T-cell (primary cell): ENCODE results near the gene KSR1. TPM values are rescaled to one million over a fixed set of nuclear protein-coding genes. Genes with fewer than 3 reads are reported as not detected.

Experiments
- ATAC-seq, 4 experiments: fragments of 200-7000 bp in 3 of 4; fragments of 150-1000 bp in 1 of 4; cut with Tn5 transposase; replicated peaks in 1 of 4; 1 replicate in 3 of 4; 2 replicates in 1 of 4; pipeline ENCODE4 v1.10.0; 2021; ENCODE audit warnings: moderate library complexity in 3 of 4, mild to moderate bottlenecking in 2 of 4, moderate number of reproducible peaks in 1 of 4
- CTCF ChIA-PET, 2 donors: fragments of 300-600 bp; sonication (Branson Sonifier 250); formaldehyde crosslinking; loops; one replicate each; lab custom pipeline; 2022; ENCODE audit warnings: antibody characterized with exemption in 2 of 2; lab: Charles Lee
- POLR2A ChIA-PET, 2 donors: fragments of 300-600 bp; sonication (Branson Sonifier 250); formaldehyde crosslinking; loops; one replicate each; lab custom pipeline; 2022; ENCODE audit warnings: antibody characterized with exemption in 2 of 2; lab: Charles Lee
- DNase-seq, 35 experiments: peaks; one replicate each; pipeline versions ENCODE4 v3.0.0 to v3.0.0-alpha.2; 2013 to 2023
- H3K27ac ChIP-seq: one replicate; pipeline ENCODE4 v1.5.1; 2013; ENCODE audit warnings: low read length
- H3K27me3 ChIP-seq, 2 experiments: replicated peaks in 1 of 2; 1 replicate in 1 of 2; 2 replicates in 1 of 2; pipeline versions ENCODE4 v1.6.1 to v1.7.0; 2013; ENCODE audit warnings: low read length in 1 of 2, mixed read lengths in 1 of 2; ENCODE audit not compliant: control insufficient read depth in 2 of 2, insufficient read depth in 2 of 2; ENCODE audit errors: extremely low read depth in 1 of 2
- H3K36me3 ChIP-seq, 2 donors: 1 replicate in 1 of 2; 2 replicates in 1 of 2; pipeline versions ENCODE4 v1.6.1 to v1.7.0; 2013; ENCODE audit warnings: low read length in 1 of 2; ENCODE audit not compliant: control insufficient read depth in 2 of 2, insufficient read depth in 1 of 2; ENCODE audit errors: extremely low read depth in 1 of 2
- H3K4me1 ChIP-seq, 2 experiments: 1 replicate in 1 of 2; 2 replicates in 1 of 2; pipeline versions ENCODE4 v1.6.1 to v1.7.0; 2013; ENCODE audit warnings: low read length in 2 of 2, mixed read lengths in 1 of 2; ENCODE audit not compliant: insufficient read depth in 2 of 2, control insufficient read depth in 1 of 2; ENCODE audit errors: extremely low read depth in 1 of 2
- H3K4me3 ChIP-seq, 2 donors: 1 replicate in 1 of 2; 2 replicates in 1 of 2; pipeline versions ENCODE4 v1.5.1 to v1.7.0; 2013; ENCODE audit warnings: mild to moderate bottlenecking in 2 of 2, low read length in 1 of 2, moderate library complexity in 1 of 2; ENCODE audit not compliant: control insufficient read depth in 1 of 2; ENCODE audit errors: extremely low read depth in 1 of 2
- H3K9me3 ChIP-seq: 2 replicates; pipeline ENCODE4 v1.7.0; 2013
- H3K27ac Mint-ChIP-seq, 2 donors: one replicate each; pipeline ENCODE4 v1.8.0; 2020 to 2021; ENCODE audit warnings: mild to moderate bottlenecking in 2 of 2, mixed read lengths in 2 of 2
- H3K27me3 Mint-ChIP-seq, 2 donors: one replicate each; pipeline ENCODE4 v1.8.0; 2021 to 2022; ENCODE audit warnings: mixed read lengths in 2 of 2
- H3K36me3 Mint-ChIP-seq: one replicate; pipeline ENCODE4 v1.8.0; 2021; ENCODE audit warnings: mixed read lengths
- H3K4me1 Mint-ChIP-seq, 3 donors: one replicate each; pipeline ENCODE4 v1.8.0; 2020 to 2022; ENCODE audit warnings: mixed read lengths in 3 of 3, mild to moderate bottlenecking in 1 of 3
- H3K4me3 Mint-ChIP-seq, 3 donors: one replicate each; pipeline ENCODE4 v1.8.0; 2020 to 2022; ENCODE audit warnings: mild to moderate bottlenecking in 3 of 3, mixed read lengths in 3 of 3, moderate library complexity in 3 of 3
- H3K9me3 Mint-ChIP-seq, 3 donors: one replicate each; pipeline ENCODE4 v1.8.0; 2020 to 2022; ENCODE audit warnings: mixed read lengths in 3 of 3
- WGBS: methylation state at CpG from one replicate; pipeline ENCODE4 v1.1.5; 2013; ENCODE audit warnings: missing lambda C conversion rate; ENCODE audit not compliant: insufficient coverage; 5-methylcytosine and 5-hydroxymethylcytosine counted together
- total RNA-seq, 35 experiments: library from RNA in 6 of 35; stranded (reverse) in 6 of 35; fragments of 120-200 nt in 1 of 35; gene quantifications; one replicate each; pipeline versions ENCODE4 v1.2.1 to v1.2.4 and lab custom pipeline; 2013 to 2026

The KSR1 gene
- total RNA-seq, 5 donors from 2014 or later (not counting 1 experiment from before 2014, with no cell fraction given): 26.8 to 35.8 (median 27.6) TPM

DNA sequence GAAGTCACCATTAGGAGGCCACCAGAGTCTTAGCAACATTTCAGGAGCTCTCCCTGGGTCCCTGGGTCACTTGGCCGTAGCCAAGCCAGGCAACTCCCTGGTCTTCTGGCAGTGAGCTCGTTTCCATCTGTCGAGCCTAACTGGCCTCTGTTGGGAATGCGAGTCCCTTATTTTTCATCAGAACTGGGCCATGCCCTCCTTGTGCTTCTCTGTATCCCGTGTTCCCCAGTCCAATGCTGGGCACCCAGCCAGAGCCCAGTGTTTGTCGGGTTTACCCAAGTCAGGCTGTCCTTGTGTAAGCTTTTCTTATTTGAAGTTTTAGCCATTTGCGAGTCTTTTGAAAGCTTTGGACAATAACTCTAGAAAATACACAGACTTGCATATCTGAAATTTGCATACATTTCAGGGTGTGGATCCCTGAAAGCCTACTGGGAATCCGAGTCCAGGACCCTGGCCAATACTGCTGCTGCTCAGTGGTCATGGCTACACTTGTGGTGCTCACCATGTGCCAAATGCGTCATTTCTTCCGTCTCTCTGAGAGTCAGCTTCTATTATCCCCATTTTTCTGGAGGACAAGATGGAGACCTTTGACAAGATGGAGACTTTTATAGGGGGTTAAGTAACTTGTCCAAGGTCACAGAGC lies 93.1 kb downstream of the KSR1 start:
- Histone ChIP-seq H3K4me1 (peaks cover 2 to 16% of the 10 kb centered on the region in 2 experiments), H3K9me3 (no peaks in the 10 kb centered on the region), H3K36me3 (peaks cover 0 to 6% of the 10 kb centered on the region in 2 donors), H3K27ac (no peak overlapping the region), H3K4me3 (no peak overlapping the region), H3K27me3 (no peaks in the 10 kb centered on the region)
- Mint-ChIP-seq H3K27ac (no peak overlapping the region), H3K36me3 (peaks cover 22% of the 10 kb centered on the region), H3K27me3 (no peaks in the 10 kb centered on the region), H3K9me3 (no peaks in the 10 kb centered on the region), H3K4me3 (no peak overlapping the region), H3K4me1 (peaks cover 18 to 28% (median 27%) of the 10 kb centered on the region in 3 donors)
- DNase-seq: no peak
- no peak for ATAC-seq
- POLR2A ChIA-PET: no interaction called here
- CTCF ChIA-PET: no interaction called here
- 96% methylated on average over 8 of the region's 10 CpGs for WGBS

DNA sequence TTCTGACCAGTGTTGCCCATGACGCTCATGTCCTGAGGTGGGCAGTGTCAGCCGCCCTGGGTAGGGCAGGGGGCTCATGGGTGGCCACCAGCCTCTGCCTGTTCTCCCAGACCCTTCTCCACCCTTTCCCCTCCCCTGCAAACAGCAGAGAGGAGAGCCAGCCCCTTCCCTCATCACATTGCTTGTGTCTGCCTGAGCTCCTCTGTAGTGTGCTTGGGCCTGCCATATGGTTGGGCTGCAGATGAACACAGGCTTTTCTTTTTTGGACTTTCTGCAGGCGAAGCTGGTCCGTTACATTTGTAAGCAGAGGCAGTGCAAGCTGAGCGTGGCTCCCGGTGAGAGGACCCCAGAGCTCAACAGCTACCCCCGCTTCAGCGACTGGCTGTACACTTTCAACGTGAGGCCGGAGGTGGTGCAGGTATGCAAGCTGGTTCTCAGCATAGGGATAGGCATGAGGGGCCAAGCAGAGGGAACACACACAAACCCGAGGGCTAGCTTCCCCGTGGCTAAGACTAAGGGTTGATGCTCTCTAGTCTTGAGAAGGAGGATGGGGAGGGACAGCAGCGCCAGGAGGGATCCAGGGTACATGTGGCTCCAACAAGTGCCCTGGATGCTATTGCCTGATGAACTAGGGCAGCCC lies 94.2 kb downstream of the KSR1 start:
- H3K27ac Mint-ChIP-seq: no peak overlapping the region
- no peak for DNase-seq
- H3K27me3 ChIP-seq: no peaks in the 10 kb centered on the region
- H3K27ac ChIP-seq: no peak overlapping the region
- H3K36me3 Mint-ChIP-seq: peaks cover 27% of the 10 kb centered on the region
- no peak for ATAC-seq
- no peak overlapping the region for H3K4me3 ChIP-seq
- no peak overlapping the region for H3K4me3 Mint-ChIP-seq
- peaks cover 11 to 24% (median 20%) of the 10 kb centered on the region in 3 donors for H3K4me1 Mint-ChIP-seq
- CTCF ChIA-PET: no interaction called here
- H3K4me1 ChIP-seq: peaks cover 0 to 6% of the 10 kb centered on the region in 2 experiments
- H3K27me3 Mint-ChIP-seq: no peaks in the 10 kb centered on the region
- no peaks in the 10 kb centered on the region for H3K9me3 ChIP-seq
- POLR2A ChIA-PET: no interaction called here
- peaks cover 0 to 6% of the 10 kb centered on the region in 2 donors for H3K36me3 ChIP-seq
- H3K9me3 Mint-ChIP-seq: no peaks in the 10 kb centered on the region
- over 99% methylated on average over 11 of the region's 13 CpGs for WGBS

DNA sequence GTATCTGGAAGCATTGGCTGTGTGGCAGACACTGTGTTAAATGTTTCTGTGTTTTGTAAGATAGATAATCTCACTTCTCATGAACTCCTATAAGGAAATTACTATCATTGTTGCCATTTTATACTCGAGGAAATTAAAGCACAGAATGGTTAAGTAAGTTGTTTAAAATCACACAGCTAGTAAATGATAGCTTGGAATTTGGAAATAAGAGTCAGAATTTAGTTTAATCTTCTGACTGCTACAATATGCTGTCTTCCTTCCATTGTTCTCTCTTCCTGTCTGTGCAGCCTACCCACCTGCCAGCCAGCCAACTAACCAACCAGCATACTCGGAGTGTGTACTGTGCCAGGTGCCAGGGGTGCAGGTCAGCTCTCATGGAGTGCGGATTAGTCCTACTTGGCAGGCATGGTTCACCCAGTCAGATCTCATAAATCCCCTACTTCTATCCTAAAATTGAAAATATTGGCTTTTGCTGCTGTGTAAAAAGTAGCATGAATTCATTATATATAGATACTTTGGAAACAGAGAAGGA lies 94.8 kb downstream of the KSR1 start:
- Mint-ChIP-seq H3K4me3 (no peak overlapping the region), H3K27me3 (no peaks in the 10 kb centered on the region), H3K36me3 (peaks cover 27% of the 10 kb centered on the region), H3K4me1 (peaks cover 10 to 18% (median 16%) of the 10 kb centered on the region in 3 donors), H3K27ac (no peak overlapping the region), H3K9me3 (no peaks in the 10 kb centered on the region)
- Histone ChIP-seq H3K27ac (no peak overlapping the region), H3K4me1 (no peaks in the 10 kb centered on the region), H3K9me3 (no peaks in the 10 kb centered on the region), H3K27me3 (no peaks in the 10 kb centered on the region), H3K36me3 (peaks cover 0 to 6% of the 10 kb centered on the region in 2 donors), H3K4me3 (no peak overlapping the region)
- ATAC-seq: no peak
- no peak for DNase-seq
- 80% methylated on average over 1 of the region's 3 CpGs for WGBS
- ChIA-PET CTCF (interaction anchor here in 1 of 2 donors (0.7 kb wide), 1 partner anchor 507 kb away, joined by 3 read pairs; no protein-coding TSS in a partner anchor), POLR2A (no interaction called here)

DNA sequence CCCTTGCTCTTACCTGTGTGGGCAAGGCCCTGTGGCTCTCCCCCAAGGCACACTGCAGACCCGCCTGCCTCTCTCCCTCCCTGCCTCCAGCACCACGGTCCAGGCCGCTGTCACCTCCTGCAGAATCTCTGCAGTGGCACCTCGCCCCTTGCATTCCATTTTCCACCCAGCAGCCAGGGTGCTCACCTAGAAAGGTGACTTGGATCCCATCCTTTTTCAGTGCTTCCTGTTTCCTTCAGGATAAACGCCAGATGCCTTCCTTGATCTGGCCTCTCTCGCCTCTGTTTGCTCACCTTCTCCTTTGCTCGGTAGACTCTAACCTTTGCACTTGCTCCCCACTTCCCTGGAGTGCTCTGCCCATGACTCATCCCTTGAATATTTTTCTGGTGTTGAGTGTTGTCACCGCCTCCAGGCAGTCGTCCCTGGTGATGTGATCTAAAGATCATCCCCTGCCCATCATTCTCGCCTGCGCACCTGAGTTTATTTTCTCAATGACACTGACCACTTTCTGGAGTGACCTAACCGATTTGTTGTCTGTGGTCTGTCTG lies 95.5 kb downstream of the KSR1 start:
- CTCF ChIA-PET: no interaction called here

DNA sequence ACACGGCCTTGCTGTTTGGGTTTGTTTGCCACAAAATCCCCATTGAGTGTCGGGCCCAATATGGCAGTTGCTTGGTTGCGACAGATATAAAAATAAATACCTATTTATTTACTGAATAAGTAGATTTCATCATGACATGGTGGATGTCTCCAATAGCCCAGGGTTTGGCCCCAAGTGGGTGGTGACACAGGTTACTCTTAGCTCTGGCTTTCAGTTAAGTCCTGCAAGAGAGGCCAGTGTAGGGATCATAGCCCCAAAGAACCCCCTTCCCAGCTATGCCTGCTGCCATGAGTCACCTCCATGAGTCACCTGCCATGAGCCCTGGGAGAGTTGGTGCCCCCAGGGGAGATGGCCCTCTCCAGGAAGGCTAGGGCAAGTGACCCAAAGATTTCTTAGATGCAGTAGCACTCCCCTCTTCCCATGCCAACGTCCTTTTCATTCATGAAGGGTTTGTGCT lies 96.1 kb downstream of the KSR1 start:
- Mint-ChIP-seq H3K36me3 (peaks cover 27% of the 10 kb centered on the region), H3K27ac (no peak overlapping the region), H3K27me3 (no peaks in the 10 kb centered on the region), H3K4me3 (no peak overlapping the region), H3K4me1 (peaks cover 6 to 11% (median 7%) of the 10 kb centered on the region in 3 donors), H3K9me3 (no peaks in the 10 kb centered on the region)
- peaks cover 0 to 6% of the 10 kb centered on the region in 2 donors for H3K36me3 ChIP-seq
- no peaks in the 10 kb centered on the region for H3K27me3 ChIP-seq
- no peak overlapping the region for H3K4me3 ChIP-seq
- 60% methylated on average over 1 of the region's 4 CpGs for WGBS
- POLR2A ChIA-PET: no interaction called here
- H3K4me1 ChIP-seq: no peaks in the 10 kb centered on the region
- CTCF ChIA-PET: no interaction called here
- DNase-seq (no peak), ATAC-seq (no peak)
- no peak overlapping the region for H3K27ac ChIP-seq
- no peaks in the 10 kb centered on the region for H3K9me3 ChIP-seq

More for the DNA sequence above, 95.5 kb downstream of the KSR1 start:
- Histone ChIP-seq H3K36me3 (peaks cover 0 to 6% of the 10 kb centered on the region in 2 donors), H3K9me3 (no peaks in the 10 kb centered on the region), H3K4me3 (no peak overlapping the region), H3K4me1 (no peaks in the 10 kb centered on the region), H3K27me3 (no peaks in the 10 kb centered on the region), H3K27ac (no peak overlapping the region)
- Mint-ChIP-seq H3K4me1 (peaks cover 10 to 11% (median 11%) of the 10 kb centered on the region in 3 donors), H3K27ac (no peak overlapping the region), H3K4me3 (no peak overlapping the region), H3K36me3 (peaks cover 27% of the 10 kb centered on the region), H3K9me3 (no peaks in the 10 kb centered on the region), H3K27me3 (no peaks in the 10 kb centered on the region)
- DNase-seq (no peak), ATAC-seq (no peak)
- POLR2A ChIA-PET: no interaction called here
- 90% methylated on average over 10 of the region's 12 CpGs for WGBS

DNA sequence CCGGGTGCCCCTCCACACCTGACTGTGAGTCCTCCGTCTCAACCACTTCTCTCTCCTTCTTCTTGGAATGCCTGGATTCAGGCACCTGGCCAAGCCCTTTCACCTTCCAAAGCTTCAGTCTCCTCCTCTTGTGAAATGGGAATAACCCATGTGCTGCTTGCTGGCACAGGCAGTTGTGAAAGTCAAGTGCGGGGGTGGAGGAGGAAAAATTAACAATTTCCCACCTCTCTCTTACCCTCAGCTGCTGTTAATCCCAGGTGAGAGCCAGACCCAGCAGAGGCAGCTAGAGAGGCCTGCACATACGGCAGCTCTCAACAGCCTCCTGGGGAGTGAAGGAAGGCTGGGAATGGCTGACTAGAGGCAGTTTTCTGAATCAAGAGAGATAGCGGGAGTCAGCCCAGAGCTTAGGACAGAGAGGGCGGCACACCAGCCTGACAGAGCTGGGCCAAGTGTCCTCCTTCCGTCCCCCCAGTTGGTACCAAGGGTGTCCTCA lies 96.8 kb downstream of the KSR1 start:
- H3K4me1 ChIP-seq: no peaks in the 10 kb centered on the region
- peaks cover 0 to 6% of the 10 kb centered on the region in 2 donors for H3K36me3 ChIP-seq
- CTCF ChIA-PET: interaction anchor here in 1 of 2 donors (0.6 kb wide), 1 partner anchor 56 kb away, joined by 3 read pairs; no protein-coding TSS in a partner anchor
- H3K4me3 ChIP-seq: no peak overlapping the region
- ATAC-seq (no peak), DNase-seq (no peak)
- Mint-ChIP-seq H3K27me3 (no peaks in the 10 kb centered on the region), H3K9me3 (no peaks in the 10 kb centered on the region), H3K27ac (no peak overlapping the region), H3K36me3 (peaks cover 32% of the 10 kb centered on the region), H3K4me1 (peaks cover 6 to 11% (median 7%) of the 10 kb centered on the region in 3 donors), H3K4me3 (no peak overlapping the region)
- no peaks in the 10 kb centered on the region for H3K9me3 ChIP-seq
- H3K27ac ChIP-seq: no peak overlapping the region
- 95% methylated on average over 4 of the region's 7 CpGs for WGBS
- POLR2A ChIA-PET: no interaction called here
- no peaks in the 10 kb centered on the region for H3K27me3 ChIP-seq
